GM18505 (cell line): ENCODE measurements around the gene SLIT3.

ENCODE experiments used
- ATAC-seq: cut with Tn5 transposase; IDR thresholded peaks from one replicate; pipeline ENCODE4 v1.9.1; 2021; ENCODE audit not compliant: unreplicated experiment
- POLR2A ChIP-seq: IDR thresholded peaks from 4 replicates; pipeline ENCODE4 v1.6.1; 2011; ENCODE audit warnings: borderline replicate concordance; ENCODE audit not compliant: insufficient read depth, insufficient read length; ENCODE audit errors: extremely low read depth

The SLIT3 gene

GRCh38 chr5:169044962-169045361 is 256.0 kb downstream of the SLIT3 start:
- no peak for TF ChIP-seq POLR2A
- ATAC-seq: no peak

GRCh38 chr5:169041180-169041579 is 259.8 kb downstream of the SLIT3 start:
- TF ChIP-seq POLR2A: no peak
- no peak for ATAC-seq

GRCh38 chr5:169039592-169039991 is 261.3 kb downstream of the SLIT3 start:
- no peak for TF ChIP-seq POLR2A
- no peak for ATAC-seq

GRCh38 chr5:169037466-169037865 is 263.5 kb downstream of the SLIT3 start:
- no peak for TF ChIP-seq POLR2A
- no peak for ATAC-seq

GRCh38 chr5:169036079-169036805 is 264.7 kb downstream of the SLIT3 start:
- no peak for ATAC-seq
- no peak for TF ChIP-seq POLR2A

GRCh38 chr5:169029661-169030274 is 271.2 kb downstream of the SLIT3 start:
- no peak for TF ChIP-seq POLR2A

GRCh38 chr5:169029037-169029436 is 271.9 kb downstream of the SLIT3 start:
- ATAC-seq: no peak
- no peak for TF ChIP-seq POLR2A

More at GRCh38 chr5:169029661-169030274, 271.2 kb downstream of the SLIT3 start:
- no peak for ATAC-seq

- ATAC-seq: no peak
- TF ChIP-seq POLR2A: no peak
Observed at GRCh38 chr5:169027501-169028061, 273.4 kb downstream of the SLIT3 start.

- ATAC-seq: no peak
- TF ChIP-seq POLR2A: no peak
Observed at GRCh38 chr5:169025491-169025890, 275.4 kb downstream of the SLIT3 start.

- ATAC-seq: no peak
Observed at GRCh38 chr5:169024421-169024820, 276.5 kb downstream of the SLIT3 start.

GRCh38 chr5:169022718-169023117 is 278.2 kb downstream of the SLIT3 start:
- no peak for ATAC-seq

More at GRCh38 chr5:169024421-169024820, 276.5 kb downstream of the SLIT3 start:
- no peak for TF ChIP-seq POLR2A

GRCh38 chr5:169020102-169020501 is 280.8 kb downstream of the SLIT3 start:
- no peak for ATAC-seq
- TF ChIP-seq POLR2A: no peak

More at GRCh38 chr5:169022718-169023117, 278.2 kb downstream of the SLIT3 start:
- no peak for TF ChIP-seq POLR2A

- TF ChIP-seq POLR2A: no peak
- ATAC-seq: no peak
Observed at GRCh38 chr5:169018925-169019324, 282.0 kb downstream of the SLIT3 start.

- ATAC-seq: no peak
- no peak for TF ChIP-seq POLR2A
Observed at GRCh38 chr5:169015991-169016390, 284.9 kb downstream of the SLIT3 start.

- no peak for ATAC-seq
- no peak for TF ChIP-seq POLR2A
Observed at GRCh38 chr5:169013846-169014245, 287.1 kb downstream of the SLIT3 start.

GRCh38 chr5:169013208-169013728 is 287.7 kb downstream of the SLIT3 start:
- no peak for TF ChIP-seq POLR2A
- ATAC-seq: no peak
